H54 (cell line): Measurements from ENCODE around the gene PPIP5K1.

Experiments
- DNase-seq: peaks from one replicate; pipeline ENCODE4 v3.0.0; 2011; ENCODE audit warnings: low spot score, mixed read lengths; ENCODE audit not compliant: insufficient read length
- FAIRE-seq: peaks from 3 replicates; lab custom pipeline; 2011; peaks lifted over from hg19 to GRCh38; lab: Jason Lieb, UNC
- POLR2A ChIP-seq: IDR thresholded peaks from 2 replicates; pipeline ENCODE4 v1.6.1; 2011; ENCODE audit warnings: low read depth, mild to moderate bottlenecking, low read length

The PPIP5K1 gene

DNA sequence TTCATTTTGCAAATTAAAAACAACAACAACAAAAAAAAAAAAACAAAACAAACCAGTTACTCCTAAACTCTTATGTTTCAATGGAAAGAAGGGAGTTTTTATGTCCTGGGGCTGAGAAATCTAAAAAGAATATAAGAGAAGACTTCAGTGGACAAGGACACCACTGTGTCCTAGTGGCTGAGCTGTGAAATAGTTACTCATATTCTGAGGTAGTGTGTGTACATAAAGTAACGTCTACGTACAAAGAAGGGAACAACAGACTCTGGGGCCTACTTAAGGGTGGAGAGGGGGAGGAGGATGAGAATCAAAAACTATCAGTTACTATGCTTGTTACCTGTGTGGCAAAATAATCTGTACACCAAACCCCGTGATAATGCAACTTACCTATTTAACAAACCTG, 91.0 kb downstream of the PPIP5K1 start:
- TF ChIP-seq POLR2A: no peak
- FAIRE-seq (no peak), DNase-seq (no peak)

DNA sequence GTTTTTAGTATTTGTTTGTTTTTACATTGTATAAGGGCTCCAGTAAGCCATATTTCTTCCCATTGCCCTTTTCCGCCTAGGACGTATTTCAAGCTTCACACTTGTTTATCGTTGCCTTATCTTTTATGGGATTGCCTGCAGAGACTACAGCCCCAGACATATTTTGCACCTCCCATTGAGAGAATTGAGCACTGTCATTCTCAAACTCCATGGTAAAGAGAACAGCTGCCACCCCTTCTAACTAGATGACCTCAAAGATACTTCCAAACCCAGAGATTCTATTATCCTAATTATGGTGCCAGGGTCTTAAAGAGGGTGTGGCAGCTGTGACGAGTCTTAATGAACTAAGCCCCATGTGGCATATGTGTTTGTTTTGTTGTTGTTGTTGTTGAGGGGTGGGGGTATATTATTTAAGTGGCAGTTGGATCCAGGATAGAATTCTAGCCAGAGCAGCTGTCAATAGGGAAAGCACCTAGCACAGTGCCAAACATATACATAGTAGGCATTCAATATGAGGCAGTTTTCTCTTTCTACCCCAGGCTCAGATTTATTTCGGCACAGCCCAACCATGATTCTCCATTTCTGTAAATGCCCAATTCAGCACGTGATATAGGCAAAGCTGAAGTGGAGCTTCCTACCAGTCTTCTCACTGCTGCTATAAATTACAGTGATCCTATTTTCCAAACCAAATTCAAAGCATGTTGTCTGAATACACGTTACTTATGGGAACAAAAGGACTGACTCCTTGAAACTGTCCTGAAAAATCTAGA, 96.1 kb downstream of the PPIP5K1 start:
- no peak for TF ChIP-seq POLR2A
- FAIRE-seq (no peak), DNase-seq (no peak)

DNA sequence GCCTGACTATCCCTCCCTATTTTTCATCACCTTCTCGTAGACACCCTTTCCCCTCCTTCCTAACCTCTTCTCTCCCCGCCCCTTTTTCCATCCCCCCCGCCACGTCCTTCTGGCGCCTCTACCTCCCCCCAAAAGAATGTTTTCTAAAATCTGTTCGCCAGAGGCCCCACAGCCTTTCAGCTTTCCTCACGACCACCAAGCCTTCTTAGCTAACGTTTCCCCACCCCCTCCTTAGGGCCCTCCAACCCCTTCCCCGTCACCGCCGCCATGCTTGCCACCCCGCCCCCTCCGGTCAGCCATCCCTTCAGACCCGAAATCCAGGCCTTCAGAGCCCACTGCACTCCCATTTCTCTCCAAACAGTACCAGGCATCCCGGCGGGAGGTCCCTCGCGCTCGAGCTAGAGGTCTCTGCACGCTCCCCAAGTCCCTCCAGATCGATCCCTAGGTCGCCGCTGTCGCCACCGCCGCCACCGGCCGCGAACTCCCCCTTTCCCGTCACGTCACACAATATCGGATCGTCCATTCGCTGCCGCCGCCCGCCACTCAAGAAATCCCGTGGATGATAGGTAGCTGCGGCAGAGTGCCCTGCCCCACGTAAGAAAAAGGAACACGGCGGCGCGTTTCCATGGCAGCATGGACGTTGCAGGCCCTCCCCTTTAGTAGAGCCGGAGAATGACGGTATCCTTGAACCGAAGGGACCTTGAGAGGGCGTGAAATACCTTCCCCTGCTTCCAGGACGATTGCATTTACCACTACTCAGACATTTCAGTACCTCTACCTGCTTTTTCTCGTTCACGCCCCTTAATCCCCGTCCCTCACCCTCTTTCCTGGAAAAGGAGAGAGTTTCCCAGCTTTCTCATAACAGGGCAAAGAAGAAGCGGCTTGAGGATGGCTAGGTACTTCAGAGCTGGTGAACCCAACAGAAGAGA, 97.1 kb downstream of the PPIP5K1 start, which contains the start of gene TP53BP1:
TP53BP1 (minus strand) TSS at position 484 of the 929 bp plus-strand sequence; CDS start at position 371, 113 bp downstream.
- DNase-seq (peak; percentile 86), FAIRE-seq (peak; percentile 91)
- peak; percentile 59 for TF ChIP-seq POLR2A

DNA sequence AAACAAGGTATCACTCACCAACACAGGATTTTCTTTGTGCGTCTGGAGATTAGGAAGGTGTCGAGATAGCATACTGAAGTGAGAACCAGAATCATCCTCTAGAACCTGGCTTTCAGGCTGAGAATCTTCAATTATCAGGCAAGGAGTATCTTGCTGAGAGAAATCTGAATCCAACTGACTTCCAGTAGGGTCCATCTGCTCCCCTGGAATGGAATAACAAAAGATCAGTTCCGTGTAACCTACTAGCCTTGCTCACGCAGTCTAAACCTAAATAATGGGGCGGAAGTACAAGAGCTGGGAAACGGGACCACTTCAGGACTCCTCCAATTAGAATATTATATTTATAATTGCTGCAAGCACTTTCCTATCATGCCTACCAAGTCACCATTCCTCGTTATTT, 97.7 kb downstream of the PPIP5K1 start:
- DNase-seq (no peak), FAIRE-seq (no peak)
- TF ChIP-seq POLR2A: no peak

DNA sequence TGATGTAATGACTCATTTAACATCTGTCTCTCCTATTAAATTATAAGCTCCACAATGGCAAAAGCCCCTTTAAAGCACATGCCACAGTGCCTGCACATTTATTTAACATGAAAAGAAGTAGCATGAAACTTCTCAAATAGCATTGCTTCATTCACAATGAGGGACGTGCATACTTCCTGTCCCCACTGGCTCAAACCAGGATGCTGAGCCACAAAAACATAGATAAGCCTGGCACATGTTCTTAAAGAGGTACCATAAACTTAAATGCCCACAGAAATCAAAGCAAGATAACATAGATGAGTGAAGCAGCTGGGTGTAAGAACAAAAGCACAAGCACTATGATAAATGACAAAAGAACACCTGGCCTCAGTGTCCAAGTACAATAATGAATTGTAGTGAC, 100.8 kb downstream of the PPIP5K1 start:
- no peak for DNase-seq
- no peak for TF ChIP-seq POLR2A
- FAIRE-seq: no peak

DNA sequence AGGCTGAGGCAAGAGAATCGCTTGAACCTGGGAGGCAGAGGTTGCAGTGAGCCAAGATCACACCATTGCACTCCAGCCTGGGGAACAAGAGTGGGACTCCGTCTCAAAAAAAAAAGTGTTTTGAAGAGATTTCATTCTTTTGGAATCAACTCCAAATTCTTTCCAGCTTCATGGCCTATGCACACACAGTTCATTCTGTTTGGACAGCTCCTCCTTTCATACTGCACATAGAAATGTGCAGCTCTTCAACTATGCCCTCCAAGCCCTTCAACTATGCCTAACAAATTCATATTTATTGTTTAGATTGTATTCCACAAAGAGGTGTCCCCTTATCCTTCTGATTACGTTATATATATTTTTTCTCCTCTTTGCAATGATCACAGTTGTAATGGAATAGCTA, 101.2 kb downstream of the PPIP5K1 start:
- DNase-seq (no peak), FAIRE-seq (no peak)
- TF ChIP-seq POLR2A: no peak

DNA sequence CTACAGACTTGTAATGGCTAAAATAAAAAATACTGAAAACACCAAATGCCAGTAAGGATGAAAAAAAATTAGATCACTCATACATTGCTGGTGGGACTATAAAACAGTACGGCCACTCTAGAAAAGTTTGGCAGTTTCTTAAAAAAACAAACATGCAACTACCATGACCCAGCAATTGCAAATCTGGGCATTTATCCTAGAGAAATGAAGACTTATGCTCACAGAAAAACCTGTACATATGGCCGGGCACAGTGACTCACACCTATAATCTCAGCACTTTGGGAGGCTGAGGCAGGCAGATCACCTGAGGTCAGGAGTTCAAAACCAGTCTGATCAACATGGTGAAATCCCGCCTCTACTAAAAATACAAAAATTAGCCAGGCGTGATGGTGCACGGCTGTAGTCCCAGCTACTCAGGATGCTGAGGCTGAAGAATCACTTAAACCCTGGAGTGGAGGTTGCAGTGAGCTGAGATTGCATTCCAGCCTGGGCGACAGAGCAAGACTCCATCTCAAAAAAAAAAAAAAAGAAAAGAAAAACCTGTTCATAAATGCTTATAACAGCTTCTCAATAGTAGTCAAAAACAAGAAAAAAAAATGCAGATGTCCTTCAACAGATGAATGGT, 102.6 kb downstream of the PPIP5K1 start:
- no peak for FAIRE-seq

DNA sequence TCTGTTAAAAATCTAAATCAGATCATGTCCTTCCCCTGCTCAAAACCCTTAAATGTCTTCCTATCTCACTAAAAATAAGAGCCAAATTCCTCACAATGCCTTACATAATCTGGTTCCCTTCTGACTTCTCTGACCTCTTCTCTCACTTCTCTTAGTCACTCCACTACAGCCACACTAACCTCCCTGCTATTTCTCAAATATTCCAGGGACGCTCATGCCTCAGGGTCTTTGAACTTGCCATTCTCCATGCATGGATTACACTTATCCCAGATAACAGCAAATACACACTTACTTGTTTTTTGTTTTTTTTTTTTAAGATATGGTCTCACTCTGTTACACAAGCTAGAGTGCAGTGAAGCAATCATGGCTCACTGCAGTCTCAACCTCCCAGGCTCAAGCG, 105.6 kb downstream of the PPIP5K1 start:
- peak; percentile 38 for FAIRE-seq
- no peak for TF ChIP-seq POLR2A
- DNase-seq: no peak

More for the DNA sequence above, 102.6 kb downstream of the PPIP5K1 start:
- no peak for TF ChIP-seq POLR2A
- DNase-seq: no peak
